GM18867 (cell line): ENCODE data around the gene SECISBP2.

Source experiments
- ATAC-seq: cut with Tn5 transposase; IDR thresholded peaks from one replicate; pipeline ENCODE4 v1.9.1; 2021; ENCODE audit warnings: mild to moderate bottlenecking, moderate library complexity; ENCODE audit not compliant: unreplicated experiment

SECISBP2 gene

GRCh38 chr9:89346696-89347095 lies 28.4 kb downstream of the SECISBP2 start:
- ATAC-seq, result no peak

GRCh38 chr9:89347651-89348050 lies 29.4 kb downstream of the SECISBP2 start:
- ATAC-seq, result no peak

- no peak for ATAC-seq
Measured at GRCh38 chr9:89349607-89350006, 31.3 kb downstream of the SECISBP2 start.

- ATAC-seq, result no peak
Measured at GRCh38 chr9:89350988-89351557, 32.8 kb downstream of the SECISBP2 start.

- ATAC-seq, result no peak
Measured at GRCh38 chr9:89351584-89352300, 33.4 kb downstream of the SECISBP2 start.

GRCh38 chr9:89352451-89352850 lies 34.2 kb downstream of the SECISBP2 start:
- no peak for ATAC-seq

GRCh38 chr9:89352874-89353649 lies 34.8 kb downstream of the SECISBP2 start:
- no peak for ATAC-seq

- ATAC-seq, result no peak
Measured at GRCh38 chr9:89353989-89354388, 35.7 kb downstream of the SECISBP2 start.

GRCh38 chr9:89354471-89354870 lies 36.2 kb downstream of the SECISBP2 start:
- ATAC-seq, result no peak

GRCh38 chr9:89356782-89357181 lies 38.5 kb downstream of the SECISBP2 start:
- ATAC-seq, result no peak

- no peak for ATAC-seq
Measured at GRCh38 chr9:89357331-89358197, 39.3 kb downstream of the SECISBP2 start.

- ATAC-seq, result no peak
Measured at GRCh38 chr9:89358376-89358916, 40.1 kb downstream of the SECISBP2 start.

- ATAC-seq, result no peak
Measured at GRCh38 chr9:89358985-89359384, 40.7 kb downstream of the SECISBP2 start.

- ATAC-seq, result no peak
Measured at GRCh38 chr9:89359751-89360261, 41.5 kb downstream of the SECISBP2 start.

- ATAC-seq, result no peak
Measured at GRCh38 chr9:89360465-89360864, 42.2 kb downstream of the SECISBP2 start.

GRCh38 chr9:89361031-89361430 lies 42.7 kb downstream of the SECISBP2 start:
- ATAC-seq, result no peak

GRCh38 chr9:89361816-89362646 lies 43.7 kb downstream of the SECISBP2 start:
- ATAC-seq, result no peak

GRCh38 chr9:89362647-89363310 lies 44.5 kb downstream of the SECISBP2 start:
- ATAC-seq, result no peak

- ATAC-seq, result no peak
Measured at GRCh38 chr9:89363311-89363670, 45.0 kb downstream of the SECISBP2 start.
